NCI-H748 treated with DMSO at 0.1 percent for 48 hours (cell line): ENCODE measurements around the gene WWOX.
A peak's percentile ranks its signal among the peaks of the same experiment; 100 is the strongest.

Source experiments
- DNase-seq: peaks from one replicate; lab custom pipeline; 2025; lab: John Stamatoyannopoulos, UW

The WWOX gene

GRCh38 chr16:78274771-78275170 lies 175.3 kb downstream of the WWOX start:
- DNase-seq = no peak

DNA sequence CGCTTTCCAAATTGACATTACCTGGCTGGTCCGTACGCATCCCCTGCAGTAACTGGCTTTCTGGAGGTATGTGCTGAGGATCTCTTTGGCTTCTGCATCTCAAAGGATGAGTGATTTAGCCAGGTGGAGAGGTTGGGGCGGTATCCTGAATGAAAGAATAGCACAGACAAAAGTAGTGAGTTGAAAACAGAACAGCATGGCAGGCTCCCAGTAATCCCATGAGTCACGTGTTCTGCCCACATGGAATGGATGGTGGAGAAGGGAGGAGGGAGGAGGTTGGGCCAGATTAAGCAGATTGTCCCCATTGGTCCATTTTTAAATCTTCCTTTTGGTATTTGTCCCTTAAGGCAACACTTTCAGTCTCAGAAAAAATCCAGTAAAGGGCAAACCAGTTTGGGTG lies 176.0 kb downstream of the WWOX start:
- no peak for DNase-seq

- DNase-seq = no peak
Observed at GRCh38 chr16:78277321-78278055, 178.0 kb downstream of the WWOX start.

- DNase-seq = no peak
Observed at GRCh38 chr16:78278056-78278450, 178.6 kb downstream of the WWOX start.

DNA sequence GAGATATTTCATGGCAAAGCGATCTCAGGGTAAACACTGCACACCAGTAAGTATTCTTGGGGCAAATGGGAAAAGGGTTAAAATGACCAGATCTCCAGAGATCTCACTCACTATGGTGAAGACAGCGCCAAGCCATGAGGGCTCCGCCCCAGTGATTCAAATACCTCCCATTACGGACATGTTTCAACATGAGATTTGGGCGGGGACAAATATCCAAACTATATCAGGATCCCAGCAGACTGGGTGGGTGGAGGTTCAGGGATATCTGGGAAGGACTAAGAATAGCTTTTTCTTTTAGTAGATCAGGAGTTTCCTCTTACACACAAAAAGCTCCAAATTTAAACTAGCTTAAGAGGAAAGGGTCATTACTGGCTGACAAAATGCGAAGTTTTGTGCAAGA lies 181.7 kb downstream of the WWOX start:
- DNase-seq = no peak

- DNase-seq = no peak
Observed at GRCh38 chr16:78283548-78284251, 184.2 kb downstream of the WWOX start.

- no peak for DNase-seq
Observed at GRCh38 chr16:78284326-78284725, 184.9 kb downstream of the WWOX start.

- DNase-seq = no peak
Observed at GRCh38 chr16:78284957-78285434, 185.5 kb downstream of the WWOX start.

DNA sequence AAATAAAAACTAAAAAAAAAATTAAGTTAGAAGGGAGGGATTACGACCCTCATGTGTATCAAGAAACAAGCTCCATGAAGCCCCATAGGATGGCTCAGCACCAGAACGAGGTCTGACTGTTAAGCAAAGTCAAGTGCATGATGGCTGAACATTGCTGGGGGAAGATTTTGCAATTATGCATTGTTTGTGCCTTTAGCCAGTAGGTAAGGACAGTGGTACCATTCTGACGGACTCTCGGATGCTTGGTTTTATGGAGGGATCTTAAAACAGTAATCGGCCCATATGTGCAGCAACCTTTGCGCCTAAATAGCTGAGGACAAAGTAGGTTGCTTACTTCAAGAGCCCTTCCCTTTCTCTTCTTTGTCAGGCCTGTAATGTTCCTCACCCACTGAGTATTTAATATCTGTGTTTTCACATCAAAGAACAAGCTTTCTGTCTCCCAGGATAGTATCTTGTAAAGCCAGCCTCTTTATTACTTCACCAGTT lies 186.0 kb downstream of the WWOX start:
- DNase-seq = no peak

DNA sequence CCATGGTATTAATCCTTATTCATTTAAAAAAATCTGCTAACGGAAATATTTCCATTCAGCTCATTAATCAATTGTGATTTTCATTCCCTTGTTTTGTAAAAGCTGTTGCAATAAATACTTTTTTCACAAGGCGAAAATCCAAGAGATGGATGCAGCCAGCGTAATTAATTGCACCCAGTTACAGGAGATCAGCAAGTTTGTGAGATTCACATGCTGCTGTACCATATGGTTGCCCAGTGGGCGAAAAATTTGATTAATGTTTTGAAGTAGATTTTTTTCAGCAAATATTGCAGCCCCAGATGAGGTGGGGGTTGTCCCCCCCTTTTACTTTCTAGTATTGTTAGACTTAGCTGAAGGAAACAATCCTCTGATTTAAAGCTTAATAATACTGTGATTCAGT lies 186.6 kb downstream of the WWOX start:
- no peak for DNase-seq

DNA sequence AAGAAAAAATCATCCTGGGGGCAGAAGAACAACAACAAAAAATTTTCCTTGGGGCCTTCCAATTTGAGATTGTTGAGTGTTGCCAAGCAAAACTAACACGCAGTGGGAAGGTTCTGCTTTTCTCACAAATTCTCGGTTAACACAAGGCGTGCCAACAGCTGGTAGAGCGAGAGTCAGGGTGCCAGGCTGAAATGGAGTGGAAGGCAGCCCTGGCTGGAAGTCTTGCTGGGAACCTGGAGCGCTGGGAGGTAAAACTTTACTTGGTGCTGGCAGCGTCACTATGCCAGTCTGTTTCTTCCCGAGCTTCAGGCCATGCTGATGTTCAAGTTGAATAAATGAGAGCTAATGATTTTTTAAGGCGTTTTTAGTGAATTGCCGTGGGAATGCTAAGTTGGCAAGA lies 189.4 kb downstream of the WWOX start:
- DNase-seq = no peak

GRCh38 chr16:78289373-78289772 lies 189.9 kb downstream of the WWOX start:
- no peak for DNase-seq

GRCh38 chr16:78289844-78290277 lies 190.4 kb downstream of the WWOX start:
- no peak for DNase-seq

DNA sequence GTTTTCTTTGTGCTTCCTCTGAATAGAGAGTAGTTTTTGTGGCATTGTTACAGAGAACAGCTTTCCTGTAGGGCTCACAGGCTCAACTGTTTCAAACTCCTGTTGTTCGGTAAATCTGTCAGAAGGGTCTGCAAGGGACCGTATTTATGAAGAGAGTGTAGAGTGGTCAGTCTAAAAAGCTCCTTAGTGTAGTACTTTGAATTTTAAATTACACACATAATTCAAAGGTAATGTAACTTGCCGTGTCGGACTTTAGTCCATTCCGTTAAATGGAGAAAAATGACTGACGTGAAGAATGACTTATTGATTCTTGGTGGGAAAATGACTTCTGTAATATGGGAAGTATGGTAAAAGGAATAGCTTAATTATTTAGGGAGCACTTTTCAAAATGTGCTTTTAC lies 190.9 kb downstream of the WWOX start:
- DNase-seq = no peak

DNA sequence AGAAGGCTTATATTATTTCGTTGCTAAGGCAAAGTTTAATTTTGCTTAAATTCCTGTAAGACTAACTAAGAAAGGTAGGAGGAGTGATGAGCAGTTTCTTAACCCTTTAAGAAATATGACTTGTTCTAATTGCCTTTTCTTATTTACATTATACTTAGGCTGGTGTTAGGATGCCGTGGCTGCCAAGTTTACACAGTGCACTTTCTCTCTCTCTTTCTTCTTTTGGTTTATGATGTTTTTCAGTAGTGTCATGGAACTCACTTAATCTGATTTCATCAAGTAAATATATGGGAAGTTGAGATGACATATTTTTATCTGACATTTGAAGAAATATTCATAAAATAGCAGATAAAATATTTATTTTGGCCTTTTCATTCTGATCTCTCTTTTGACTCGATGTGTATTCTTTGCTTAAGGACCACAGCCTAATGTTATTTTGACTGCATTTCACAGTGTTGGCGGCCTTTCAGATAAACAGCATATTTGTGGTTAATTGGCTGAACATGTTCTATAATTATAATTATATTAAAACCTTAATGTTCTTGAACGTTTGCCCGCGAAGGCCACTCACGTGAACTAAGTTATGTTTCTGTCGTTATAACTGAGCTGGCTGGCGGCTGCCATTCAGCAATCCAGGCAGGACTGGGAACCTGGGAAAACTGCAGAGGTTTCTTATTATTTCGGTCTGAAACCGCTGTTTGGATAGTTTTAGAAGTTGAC lies 191.6 kb downstream of the WWOX start:
- DNase-seq = no peak

DNA sequence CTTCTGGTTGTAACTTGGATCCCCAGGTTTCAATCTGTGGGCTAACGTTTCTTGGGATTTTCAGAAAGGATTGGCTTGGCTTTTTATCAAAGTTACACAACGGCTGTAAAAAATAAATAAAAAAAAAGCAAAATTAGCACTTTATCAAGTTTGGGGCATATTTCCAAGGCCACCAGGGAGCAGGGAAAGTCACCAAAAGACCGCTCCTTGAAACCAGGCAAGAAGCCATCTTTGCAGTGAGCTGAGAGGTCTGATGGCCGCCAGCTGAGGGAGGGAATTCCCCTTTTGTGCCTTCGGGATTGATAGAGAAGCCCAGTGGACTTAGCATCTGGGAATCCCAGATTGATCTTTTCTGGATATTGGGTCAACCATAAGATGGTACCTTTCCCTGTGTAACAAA lies 192.2 kb downstream of the WWOX start:
- no peak for DNase-seq

- no peak for DNase-seq
Observed at GRCh38 chr16:78292086-78292843, 192.8 kb downstream of the WWOX start.

DNA sequence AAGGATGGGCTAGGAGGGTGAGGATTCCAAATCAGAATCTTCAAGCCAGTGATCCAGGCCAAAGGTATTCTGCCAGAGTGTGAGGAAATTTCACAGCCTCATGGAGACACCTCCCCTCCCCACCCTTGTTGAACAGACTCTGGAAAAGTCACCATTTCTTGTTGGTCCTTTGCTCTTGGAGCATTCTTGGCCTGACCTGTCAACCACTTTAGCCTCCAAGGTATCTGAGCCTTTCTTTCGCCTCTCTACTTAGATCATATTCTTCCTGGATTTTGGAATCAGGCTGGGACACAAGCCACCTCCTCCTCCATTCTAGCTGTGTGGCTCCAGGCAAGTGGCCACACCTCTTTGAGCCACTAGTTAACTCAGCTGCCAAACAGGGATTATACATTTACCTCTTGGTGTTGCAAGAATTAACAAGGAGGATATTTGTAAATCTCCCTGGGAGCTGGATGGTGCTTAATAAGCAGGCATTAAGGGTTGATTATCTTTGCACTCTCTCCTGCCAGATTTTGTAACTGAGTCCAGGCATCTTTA lies 193.5 kb downstream of the WWOX start:
- DNase-seq = no peak

DNA sequence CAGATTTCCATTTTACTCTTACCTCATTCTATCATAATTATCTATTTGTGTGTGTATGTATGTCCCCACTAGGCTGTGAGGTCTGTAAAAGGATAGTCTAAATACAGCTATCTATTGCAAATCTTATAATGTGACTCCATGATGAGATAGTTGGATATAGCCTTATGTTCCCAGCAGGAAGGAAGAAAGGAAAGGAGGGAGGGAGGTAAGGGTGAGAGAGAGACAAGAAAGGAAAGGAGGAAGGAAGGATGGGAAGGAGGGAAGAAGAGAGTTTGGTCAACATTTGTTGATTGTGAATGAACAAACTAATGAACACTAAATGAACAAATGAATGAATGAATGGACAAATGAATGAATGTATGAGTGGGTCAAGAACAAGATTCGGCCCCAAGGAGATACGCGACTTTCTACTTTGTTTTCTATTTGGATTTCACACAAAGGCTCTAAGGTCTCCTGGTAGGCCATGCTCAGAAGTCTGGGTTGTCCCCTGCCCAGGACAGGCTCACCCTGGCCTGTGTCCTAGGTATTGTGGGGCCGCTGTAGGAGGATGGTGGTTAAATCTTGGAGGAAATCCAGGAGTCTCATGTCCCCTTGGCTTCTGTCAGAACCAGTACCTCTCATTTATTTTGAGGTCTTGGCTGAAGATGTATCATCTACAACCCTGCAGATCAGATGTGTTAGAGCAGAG lies 195.2 kb downstream of the WWOX start:
- no peak for DNase-seq

GRCh38 chr16:78297066-78297666 lies 197.7 kb downstream of the WWOX start:
- peak; percentile 53 for DNase-seq

- no peak for DNase-seq
Observed at GRCh38 chr16:78298986-78299385, 199.5 kb downstream of the WWOX start.
